HG02938 (cell line): ENCODE measurements around the gene CTBP2.
A peak's percentile ranks its signal among the peaks of the same experiment; 100 is the strongest.

Experiments used
- ATAC-seq: cut with Tn5 transposase; IDR thresholded peaks from one replicate; pipeline ENCODE4 v1.9.1; 2021; ENCODE audit warnings: mild to moderate bottlenecking, moderate library complexity; ENCODE audit not compliant: unreplicated experiment

CTBP2 gene

GRCh38 chr10:125049216-125049881, 111.0 kb downstream of the CTBP2 start:
- ATAC-seq = no peak

GRCh38 chr10:125048094-125048864, 112.1 kb downstream of the CTBP2 start:
- ATAC-seq = peak; percentile 81

- no peak for ATAC-seq
Measured at GRCh38 chr10:125043841-125044658, 116.3 kb downstream of the CTBP2 start.

- ATAC-seq = no peak
Measured at GRCh38 chr10:125041856-125042506, 118.4 kb downstream of the CTBP2 start.

- ATAC-seq = no peak
Measured at GRCh38 chr10:125039354-125039769, 121.0 kb downstream of the CTBP2 start.

- no peak for ATAC-seq
Measured at GRCh38 chr10:125038637-125039036, 121.7 kb downstream of the CTBP2 start.

GRCh38 chr10:125037145-125037877, 123.1 kb downstream of the CTBP2 start:
- no peak for ATAC-seq

- ATAC-seq = no peak
Measured at GRCh38 chr10:125035588-125036295, 124.6 kb downstream of the CTBP2 start.

- ATAC-seq = no peak
Measured at GRCh38 chr10:125035136-125035535, 125.2 kb downstream of the CTBP2 start.

GRCh38 chr10:125034675-125035074, 125.7 kb downstream of the CTBP2 start:
- ATAC-seq = no peak

GRCh38 chr10:125033146-125033924, 127.0 kb downstream of the CTBP2 start:
- ATAC-seq = no peak

GRCh38 chr10:125032474-125033020, 127.8 kb downstream of the CTBP2 start:
- ATAC-seq = no peak

- no peak for ATAC-seq
Measured at GRCh38 chr10:125030567-125031197, 129.7 kb downstream of the CTBP2 start.

GRCh38 chr10:125029584-125030242, 130.7 kb downstream of the CTBP2 start:
- ATAC-seq = no peak

GRCh38 chr10:125027871-125028869, 132.2 kb downstream of the CTBP2 start:
- ATAC-seq = no peak

- no peak for ATAC-seq
Measured at GRCh38 chr10:125026974-125027735, 133.2 kb downstream of the CTBP2 start.
